Measurements from ENCODE around the gene APBA2. TPM values are rescaled to one million over a fixed set of nuclear protein-coding genes. Genes with fewer than 3 reads are reported as not detected.

Gene APBA2
- total and polyA plus RNA-seq, 2 of the 4 experiments (the other 2 are of a cell fraction) = 21.7 to 33.0 TPM

GRCh38 chr15:29110733-29111132, 225.0 kb downstream of the APBA2 start:
- no peak overlapping the region for H4K91ac ChIP-seq (ENCODE audit: insufficient read depth, low read depth, low read length)
- peaks cover 9% of the 10 kb centered on the region for H3K36me3 ChIP-seq (ENCODE audit: control insufficient read depth, insufficient read depth, low read length)
- H3K79me1 ChIP-seq (ENCODE audit: low read depth in 1 of 2, low read length in 2 of 2) = no peaks in the 10 kb centered on the region; a peak in 1 of 4 replicates
- in situ Hi-C loops (cut with MboI; ENCODE audit: low sequenced_read_pairs) = no loop called here
- WGBS, 2 experiments (ENCODE audit: extremely low coverage in 2 of 2, insufficient read length in 1 of 2) = 60% methylated on average over 2 of the region's 9 CpGs; no CpG with 5 or more reads in 1 of the 2 experiments
- no peak overlapping the region for H3K23ac ChIP-seq (ENCODE audit: low read depth, low read length)
- DNase-seq = no peak
- H2AK9ac ChIP-seq (replicated peaks; ENCODE audit: low read depth, low read length, poor library complexity) = no peak overlapping the region
- no peaks in the 10 kb centered on the region; the same call in 1 of the 2 replicates for H4K20me1 ChIP-seq (ENCODE audit: insufficient read depth, low read length)
- no peak overlapping the region for H2AK5ac ChIP-seq (ENCODE audit: low read depth, low read length)
- H2BK5ac ChIP-seq (ENCODE audit: low read depth, low read length, poor library complexity, severe bottlenecking) = no peak overlapping the region
- no peak overlapping the region for H3K9ac ChIP-seq (ENCODE audit: low read depth, low read length)
- no peaks in the 10 kb centered on the region for H3K27me3 ChIP-seq (ENCODE audit: control insufficient read depth, insufficient read depth, low read length)
- H3K56ac ChIP-seq (ENCODE audit: extremely low read depth, insufficient read depth, low read length) = no peak overlapping the region
- H3K9me1 ChIP-seq (ENCODE audit: insufficient read depth, low read length) = peaks cover 7% of the 10 kb centered on the region; the same call in 1 of the 2 replicates
- no peak overlapping the region for H3K4me3 ChIP-seq (ENCODE audit: insufficient read depth, low read depth, low read length)
- H2BK120ac ChIP-seq (ENCODE audit: low read depth, low read length) = no peak overlapping the region
- no TSS peak for BruUV-seq (replicated peaks)
- no peaks in the 10 kb centered on the region for H3K9me3 ChIP-seq (ENCODE audit: control insufficient read depth, insufficient read depth, low read length)
- H3K27ac ChIP-seq (ENCODE audit: insufficient read depth, low read length) = no peak overlapping the region
- no peak for ATAC-seq (ENCODE audit: low read depth)
- H3K4ac ChIP-seq (ENCODE audit: low read depth, low read length) = no peak overlapping the region
- POLR2A ChIA-PET (ENCODE audit: unreplicated experiment) = no interaction called here
- H2BK20ac ChIP-seq (ENCODE audit: low read depth, low read length) = no peak overlapping the region
- H3K4me2 ChIP-seq (ENCODE audit: low read depth, low read length) = no peak overlapping the region
- no peak overlapping the region for H3K14ac ChIP-seq (replicated peaks; ENCODE audit: low read depth, low read length)
- TF ChIP-seq CTCF (conservative IDR thresholded peaks at IDR 0.05; ENCODE audit: low read depth, low read length) = no peak
- no peak for TF ChIP-seq RAD21 (IDR thresholded peaks at IDR 0.05; ENCODE audit: low read length)
- no peak for TF ChIP-seq CEBPB (IDR thresholded peaks at IDR 0.05; ENCODE audit: low read depth, low read length)
- no peak for TF ChIP-seq SMC3 (IDR thresholded peaks at IDR 0.05; ENCODE audit: low read depth, low read length)
- no peak for TF ChIP-seq POLR2A (IDR thresholded peaks at IDR 0.05; ENCODE audit: low read depth, low read length)
- no peak for TF ChIP-seq USF2 (IDR thresholded peaks at IDR 0.05; ENCODE audit: low read depth, low read length)
- TF ChIP-seq RFX5 (IDR thresholded peaks at IDR 0.05; ENCODE audit: low read depth, low read length) = no peak
- TF ChIP-seq ELK1 (IDR thresholded peaks at IDR 0.05; ENCODE audit: borderline replicate concordance, low read depth, low read length) = no peak
- H2AFZ ChIP-seq (replicated peaks; ENCODE audit: low read length, poor library complexity) = no peak overlapping the region
- dilution Hi-C loops (cut with HindIII; ENCODE audit: low sequenced_read_pairs, unreplicated experiment) = no loop called here
- H4K8ac ChIP-seq (ENCODE audit: low read depth in 2 of 2, low read length in 2 of 2) = no peak overlapping the region
- CTCF ChIA-PET = no interaction called here
- no peak overlapping the region for H3K18ac ChIP-seq (ENCODE audit: low read depth, low read length)
- H2BK15ac ChIP-seq (ENCODE audit: low read depth, low read length) = no peak overlapping the region
- no peaks in the 10 kb centered on the region for H3K4me1 ChIP-seq (ENCODE audit: control insufficient read depth, insufficient read depth, low read length)
- intact Hi-C loops (cut with micrococcal nuclease) = no loop called here
- no peak overlapping the region for H4K5ac ChIP-seq (ENCODE audit: low read depth, low read length)
